Esophagus muscularis mucosa (tissue), 4 donors: ENCODE measurements around the gene TPRN. TPM values are rescaled to one million over a fixed set of nuclear protein-coding genes. Genes with fewer than 3 reads are reported as not detected.

ENCODE experiments used
- DNase-seq: peaks from one replicate; pipeline ENCODE4 v3.0.0-alpha.2; 2017; ENCODE audit errors: extremely low spot score
- H3K27ac ChIP-seq, 4 donors: fragments of 200-600 bp; sonication (generic); replicated peaks in 1 of 4; 1 replicate in 3 of 4; 2 replicates in 1 of 4; pipeline ENCODE4 v1.5.1; 2016 to 2019; ENCODE audit warnings: mild to moderate bottlenecking in 1 of 4
- H3K27me3 ChIP-seq, 4 donors: fragments of 200-600 bp; sonication (generic); one replicate each; pipeline versions ENCODE4 v1.5.1 to v1.6.0; 2016 to 2019
- H3K36me3 ChIP-seq, 4 donors: fragments of 200-600 bp; sonication (generic); one replicate each; pipeline ENCODE4 v1.5.1; 2016 to 2019
- H3K4me1 ChIP-seq, 4 donors: fragments of 200-600 bp; sonication (generic); one replicate each; pipeline ENCODE4 v1.5.1; 2016 to 2019
- H3K4me3 ChIP-seq, 4 donors: fragments of 200-600 bp; sonication (generic); 1 replicate in 2 of 4; 2 replicates in 2 of 4; pipeline ENCODE4 v1.5.1; 2016 to 2019; ENCODE audit warnings: mild to moderate bottlenecking in 4 of 4, moderate library complexity in 1 of 4
- H3K9me3 ChIP-seq, 4 donors: fragments of 200-600 bp; sonication (generic); 1 replicate in 3 of 4; 2 replicates in 1 of 4; pipeline ENCODE4 v1.5.1; 2016 to 2019
- CTCF ChIP-seq, 3 experiments: fragments of 200-600 bp in 2 of 3; fragments of 450-650 bp in 1 of 3; sonication (generic) in 2 of 3; IDR thresholded peaks; one replicate each; pipeline ENCODE4 v1.5.1; 2017 to 2019; ENCODE audit warnings: antibody characterized with exemption in 3 of 3, mild to moderate bottlenecking in 2 of 3, moderate library complexity in 1 of 3
- EP300 ChIP-seq: sonication (generic); formaldehyde crosslinking; IDR thresholded peaks from one replicate; pipeline ENCODE4 v1.6.1; 2017; ENCODE audit warnings: antibody characterized with exemption
- POLR2A ChIP-seq: fragments of 450-650 bp; IDR thresholded peaks from one replicate; pipeline ENCODE4 v1.6.1; 2017; ENCODE audit warnings: antibody characterized with exemption, moderate library complexity, mild to moderate bottlenecking, low read depth
- POLR2AphosphoS5 ChIP-seq, 2 donors: sonication (generic); formaldehyde crosslinking; IDR thresholded peaks; one replicate each; pipeline ENCODE4 v1.6.1; 2017; ENCODE audit warnings: antibody characterized with exemption in 2 of 2
- WGBS: methylation state at CpG from one replicate; pipeline ENCODE4 v1.1.5; 2018; 5-methylcytosine and 5-hydroxymethylcytosine counted together
- intact Hi-C: fragments of 100-400 bp; cut with DNase I; formaldehyde crosslinking; loops from one replicate; pipeline ENCODE4 v1.15.1; 2023
- total RNA-seq, 4 donors: library from RNA; depleted of rRNA; stranded (reverse); fragments of >200 nt; gene quantifications; one replicate each; pipeline versions ENCODE4 v1.1.0 to v1.2.1, GENCODE V29; 2016

TPRN gene
- total RNA-seq, 4 donors from 2014 or later: 4.1 to 12.6 (median 7.7) TPM

- Histone ChIP-seq H3K9me3 (no peaks in the 10 kb centered on the region), H3K36me3 (no peaks in the 10 kb centered on the region), H3K4me1 (peaks cover 32 to 46% (median 36%) of the 10 kb centered on the region in 4 donors), H3K27me3 (peaks cover 0 to 61% (median 36%) of the 10 kb centered on the region in 4 donors), H3K27ac (no peak overlapping the region), H3K4me3 (no peak overlapping the region)
- 69% methylated on average over 13 of the region's 40 CpGs for WGBS
- no peak for DNase-seq
- intact Hi-C loops: no loop called here
- no peak for TF ChIP-seq EP300
- TF ChIP-seq CTCF (IDR thresholded peaks at IDR 0.05): no peak
- no peak for TF ChIP-seq POLR2A
- TF ChIP-seq POLR2AphosphoS5 (IDR thresholded peaks at IDR 0.05): no peak
Measured at GRCh38 chr9:137234055-137234697, 33.6 kb upstream of the TPRN start.

GRCh38 chr9:137233143-137233980 is 32.8 kb upstream of the TPRN start:
- no peak for TF ChIP-seq EP300
- no peak for TF ChIP-seq POLR2A
- no peak for TF ChIP-seq CTCF (IDR thresholded peaks at IDR 0.05)
- TF ChIP-seq POLR2AphosphoS5 (IDR thresholded peaks at IDR 0.05): no peak
- peaks cover 25 to 38% (median 29%) of the 10 kb centered on the region in 4 donors for H3K4me1 ChIP-seq
- DNase-seq: no peak
- H3K27ac ChIP-seq: no peak overlapping the region
- no peaks in the 10 kb centered on the region for H3K36me3 ChIP-seq
- 79% methylated on average over 12 of the region's 40 CpGs for WGBS
- H3K27me3 ChIP-seq: peaks cover 0 to 69% (median 42%) of the 10 kb centered on the region in 4 donors
- H3K9me3 ChIP-seq: no peaks in the 10 kb centered on the region
- intact Hi-C loops: no loop called here
- H3K4me3 ChIP-seq: no peak overlapping the region

GRCh38 chr9:137232510-137232909 is 32.0 kb upstream of the TPRN start:
- peaks cover 19 to 38% (median 27%) of the 10 kb centered on the region in 4 donors for H3K4me1 ChIP-seq
- no peak overlapping the region for H3K27ac ChIP-seq
- no peaks in the 10 kb centered on the region for H3K9me3 ChIP-seq
- WGBS: 56% methylated on average over 9 of the region's 24 CpGs
- no peaks in the 10 kb centered on the region for H3K36me3 ChIP-seq
- peaks cover 0 to 78% (median 45%) of the 10 kb centered on the region in 4 donors for H3K27me3 ChIP-seq
- no peak for DNase-seq
- no peak for TF ChIP-seq POLR2A
- TF ChIP-seq CTCF (IDR thresholded peaks at IDR 0.05): no peak
- no peak for TF ChIP-seq POLR2AphosphoS5 (IDR thresholded peaks at IDR 0.05)
- TF ChIP-seq EP300: no peak
- intact Hi-C loops: no loop called here
- no peak overlapping the region for H3K4me3 ChIP-seq

GRCh38 chr9:137232101-137232500 is 31.6 kb upstream of the TPRN start:
- Histone ChIP-seq H3K4me3 (no peak overlapping the region), H3K9me3 (no peaks in the 10 kb centered on the region), H3K27me3 (peaks cover 0 to 82% (median 47%) of the 10 kb centered on the region in 4 donors), H3K4me1 (peaks cover 16 to 38% (median 28%) of the 10 kb centered on the region in 4 donors), H3K36me3 (no peaks in the 10 kb centered on the region), H3K27ac (no peak overlapping the region)
- 40% methylated on average over 2 of the region's 10 CpGs for WGBS
- DNase-seq: no peak
- TF ChIP-seq EP300 (no peak), CTCF (IDR thresholded peaks at IDR 0.05) (no peak), POLR2AphosphoS5 (IDR thresholded peaks at IDR 0.05) (no peak), POLR2A (no peak)
- intact Hi-C loops: no loop called here
